ENCODE data around the gene B3GAT2.

- TF ChIP-seq POLR2AphosphoS5 (IDR thresholded peaks at IDR 0.05) (no peak), CTCF (IDR thresholded peaks at IDR 0.05) (no peak), EP300 (IDR thresholded peaks at IDR 0.05) (no peak), POLR2A (IDR thresholded peaks at IDR 0.05) (no peak)
Observed at GRCh38 chr6:70857387-70858077, 99.3 kb downstream of the B3GAT2 start.
